Limb (tissue), 2 donors: ENCODE results near the gene C11orf97.
"Not testable (repeated sequence)": the region's sequence is repeated elsewhere in the genome, so short reads cannot be mapped to it uniquely, and the experiment has no call there.

Experiments used
- DNase-seq, 2 donors: peaks; one replicate each; pipeline ENCODE4 v3.0.0-alpha.2; 2016; ENCODE audit errors: extremely low spot score in 2 of 2

The C11orf97 gene, protein sequence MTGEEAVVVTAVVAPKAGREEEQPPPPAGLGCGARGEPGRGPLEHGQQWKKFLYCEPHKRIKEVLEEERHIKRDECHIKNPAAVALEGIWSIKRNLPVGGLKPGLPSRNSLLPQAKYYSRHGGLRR

GRCh38 chr11:94511932-94512781 lies at the start of gene C11orf97:
C11orf97 (plus strand) TSS chr11:94512461; CDS start chr11:94512529, 68 bp downstream.
- DNase-seq: peak; percentile 34 to 76

DNA sequence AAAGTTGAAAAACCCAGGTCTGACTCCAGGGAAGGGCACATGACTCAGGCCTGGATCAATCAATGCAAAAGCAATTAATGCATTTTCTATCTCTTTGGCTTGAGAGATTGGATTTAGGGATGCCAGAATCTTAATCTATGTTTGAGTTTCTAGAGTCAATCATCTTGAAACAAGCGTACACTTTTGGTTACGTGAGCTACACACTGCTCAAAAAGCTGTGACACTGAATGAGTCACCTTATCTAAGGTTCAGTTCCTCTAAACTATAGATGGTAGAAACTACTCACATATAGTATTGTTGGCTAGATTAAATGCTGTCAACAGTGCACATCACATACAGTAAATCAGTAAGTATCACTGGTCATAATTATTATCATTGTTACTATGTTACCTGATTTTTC lies 42.8 kb upstream of the C11orf97 start:
- no peak for DNase-seq

DNA sequence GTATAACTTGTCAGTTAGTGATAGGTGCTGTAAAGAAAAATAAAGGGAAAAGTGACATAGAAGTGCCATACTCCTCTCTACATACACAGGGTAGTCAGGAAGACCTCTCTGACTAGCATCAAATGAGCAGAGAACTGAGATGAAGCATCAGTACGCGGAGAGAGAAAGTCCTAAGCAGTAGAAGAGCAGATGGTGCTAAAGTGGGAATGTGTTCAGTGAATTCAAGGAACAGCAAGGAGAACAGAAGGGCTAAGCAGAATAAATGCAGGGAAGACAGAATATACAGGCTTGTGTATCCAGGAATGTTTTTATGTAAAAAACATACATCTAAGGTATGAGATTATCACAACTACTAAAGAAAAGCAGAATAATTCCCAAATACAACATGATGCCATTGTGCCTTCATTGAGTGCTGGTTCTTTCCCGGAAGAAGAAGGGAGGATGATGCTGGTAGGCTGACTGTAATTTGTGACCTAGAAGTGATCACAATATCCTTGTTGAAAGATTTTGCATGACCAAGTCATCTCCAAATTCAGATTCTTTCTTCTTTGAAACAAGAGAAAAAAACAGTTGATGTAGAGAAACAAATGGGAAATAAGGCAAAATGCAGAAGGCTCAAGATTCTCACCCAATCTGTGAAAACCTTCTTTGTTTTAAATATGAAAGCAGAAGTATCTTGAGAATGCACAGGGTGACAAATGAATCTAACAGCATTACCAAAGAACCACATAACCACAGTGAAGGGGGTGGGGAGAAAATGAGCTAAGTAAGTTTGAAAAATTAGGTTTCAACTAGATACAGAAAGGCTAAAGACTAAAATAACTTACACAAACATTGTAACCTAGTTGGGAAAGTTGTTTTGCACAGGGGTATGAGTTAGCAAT lies 39.1 kb upstream of the C11orf97 start:
- DNase-seq: no peak

DNA sequence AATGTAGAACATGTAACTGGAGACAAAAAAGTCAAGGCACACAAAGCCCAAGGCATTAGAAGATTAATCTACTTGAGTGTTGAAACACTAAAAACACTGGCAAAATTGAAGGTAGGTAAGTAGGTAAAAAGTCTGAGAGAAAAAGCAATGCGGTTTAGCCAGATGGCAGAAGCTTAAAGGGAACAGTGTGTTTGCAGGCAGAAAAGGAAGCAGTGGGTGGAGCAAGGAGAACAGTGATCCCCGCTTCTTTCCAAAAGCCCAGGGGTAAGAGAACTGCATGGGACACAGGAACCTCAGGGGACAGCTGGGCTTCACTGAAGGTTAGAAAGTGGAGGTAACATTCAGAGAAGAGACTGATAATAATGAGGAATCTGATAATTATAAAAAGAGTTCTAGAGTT lies 34.6 kb upstream of the C11orf97 start:
- no peak for DNase-seq

DNA sequence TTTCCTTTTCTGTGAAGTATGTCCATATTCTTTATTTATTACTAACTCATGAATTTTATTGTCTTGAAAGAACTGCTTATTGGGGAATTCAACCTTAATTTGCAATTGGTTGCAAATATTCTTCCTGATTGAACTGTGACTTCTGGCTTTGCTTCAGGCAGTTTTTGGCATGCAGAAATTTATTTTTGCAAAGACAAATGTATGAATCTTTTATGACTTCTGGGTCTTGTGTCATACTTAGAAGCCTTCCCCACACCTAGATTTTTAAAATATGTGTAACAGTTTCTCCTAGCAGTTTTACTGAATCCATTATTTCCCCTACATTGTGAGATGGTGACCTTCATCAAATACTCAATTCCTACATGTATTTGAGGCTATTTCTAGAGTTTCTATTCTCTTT lies 30.9 kb upstream of the C11orf97 start:
- DNase-seq: no peak

GRCh38 chr11:94486068-94486467 lies 26.2 kb upstream of the C11orf97 start:
- DNase-seq: no peak

DNA sequence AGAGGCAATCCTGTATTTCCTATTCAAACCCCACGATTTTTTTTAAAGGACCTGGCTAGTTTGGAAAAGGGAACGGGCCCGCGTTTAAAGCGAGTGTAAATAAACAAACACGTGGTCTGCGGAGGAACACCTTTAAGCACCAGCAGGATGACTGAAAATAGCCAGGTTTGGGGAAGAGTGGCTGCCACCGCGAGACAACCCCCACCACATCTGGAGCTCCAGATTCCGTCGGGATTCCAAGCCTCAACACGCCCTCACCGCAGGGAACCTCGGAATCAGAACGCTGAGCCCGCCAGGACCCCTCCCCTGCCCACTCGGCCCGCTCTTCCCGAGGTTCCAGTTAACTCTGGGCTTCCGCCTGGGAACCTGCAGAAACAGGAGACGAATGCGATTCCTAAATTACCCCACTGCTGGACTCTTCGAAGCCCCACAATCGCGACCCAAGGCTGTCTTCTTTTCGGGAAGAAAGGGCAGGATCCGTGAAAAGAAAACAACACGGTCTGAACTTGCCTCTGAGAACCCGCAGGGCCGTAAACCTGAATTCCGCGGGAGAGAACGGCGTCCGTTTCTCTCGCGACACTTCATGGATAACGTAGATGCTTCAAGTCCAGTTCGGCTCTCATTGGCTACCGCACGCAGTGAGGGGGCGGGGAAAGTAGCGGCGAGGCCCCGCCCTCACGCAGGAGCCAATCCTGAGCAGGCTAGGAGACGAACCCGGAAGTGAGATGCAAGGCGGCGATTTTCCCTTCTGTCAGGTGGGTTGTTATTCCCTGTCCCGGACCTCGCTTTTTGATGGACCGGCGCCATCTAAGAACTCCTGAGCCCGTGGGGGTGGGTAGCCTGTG lies 18.8 kb upstream of the C11orf97 start, which contains the start of the genes ANKRD49 and MRE11:
Gene ANKRD49 (plus strand): TSS at position 704 of the 845 bp plus-strand sequence. CDS start 2,710 bp downstream, outside the sequence.
Gene MRE11 (minus strand): TSS at position 564 of the 845 bp plus-strand sequence. CDS start 1,043 bp downstream, outside the sequence.
- peak; percentile 96 to 98 for DNase-seq

DNA sequence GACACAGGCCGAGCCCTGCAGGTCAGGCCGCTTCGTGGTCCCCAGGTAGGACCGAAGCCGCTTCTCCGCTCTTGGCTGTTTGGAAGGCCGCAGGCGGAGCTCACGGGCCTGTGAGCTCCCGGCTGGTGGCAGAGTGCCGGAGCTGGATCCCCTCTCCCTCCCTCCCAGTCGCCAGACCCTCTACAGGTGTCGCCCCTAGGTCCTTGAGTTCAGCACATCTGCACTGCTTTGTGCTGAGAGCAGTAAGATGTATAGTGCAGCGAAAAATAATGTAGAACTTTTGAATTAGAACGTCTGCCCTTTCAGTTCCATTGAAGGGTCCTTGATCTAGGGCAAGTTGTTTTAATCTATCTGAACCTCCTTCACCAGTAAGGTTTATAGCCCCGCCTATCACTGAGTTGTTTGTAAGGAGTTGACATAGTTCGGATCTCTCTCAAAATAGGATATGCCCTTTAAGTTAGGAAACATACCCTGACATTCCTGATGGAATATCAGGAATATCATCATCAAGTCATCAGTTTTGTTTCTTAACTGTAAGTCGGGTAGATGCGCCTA lies 18.1 kb upstream of the C11orf97 start:
- DNase-seq: no peak

GRCh38 chr11:94500181-94500580 lies 12.1 kb upstream of the C11orf97 start:
- no peak for DNase-seq

DNA sequence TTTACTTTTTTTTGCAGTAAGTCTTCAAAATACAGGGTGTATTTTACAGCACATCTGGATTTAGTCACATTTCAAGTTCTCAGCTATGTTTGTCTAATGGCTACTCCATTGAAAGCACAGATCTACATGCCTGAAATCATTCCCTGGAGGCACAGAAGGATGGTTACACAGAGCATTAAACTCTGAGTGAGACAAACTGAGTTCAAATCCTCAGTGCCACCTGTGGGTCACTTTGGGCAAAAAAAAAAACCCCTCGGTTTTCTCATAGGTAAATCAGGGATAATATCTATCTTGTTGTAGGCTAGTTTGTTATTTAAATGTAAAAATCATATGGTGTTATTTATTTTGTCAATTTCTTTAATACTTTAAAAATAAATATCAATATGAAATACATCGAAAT lies 10.7 kb upstream of the C11orf97 start:
- no peak for DNase-seq

- peak in 1 of 2 donors; percentile 40 for DNase-seq
Observed at GRCh38 chr11:94504689-94505293, 7.5 kb upstream of the C11orf97 start.

GRCh38 chr11:94506513-94506912 lies 5.7 kb upstream of the C11orf97 start:
- not testable (repeated sequence) for DNase-seq

DNA sequence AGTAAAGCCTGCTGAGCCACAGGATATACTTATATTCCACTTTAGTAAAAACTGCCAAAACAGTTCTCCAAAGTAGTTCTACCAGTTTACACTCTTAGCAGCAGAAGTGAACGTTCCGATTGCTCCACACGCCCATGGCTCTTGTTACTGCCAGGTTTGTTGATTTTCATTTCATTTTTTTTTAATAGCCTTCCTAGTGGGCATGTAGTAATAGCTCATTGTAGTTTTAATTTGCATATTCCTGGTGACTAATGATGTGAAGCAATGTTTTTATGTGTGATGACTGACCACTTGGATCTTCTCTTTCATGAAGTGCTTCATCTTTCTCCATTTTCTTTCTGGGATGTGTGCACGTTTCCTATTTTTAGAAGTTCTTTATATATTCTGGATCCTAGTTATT lies 4.8 kb upstream of the C11orf97 start:
- DNase-seq: no peak

- DNase-seq: no peak
Observed at GRCh38 chr11:94513091-94513490, 830 bp downstream of the C11orf97 start.

- no peak for DNase-seq
Observed at GRCh38 chr11:94515398-94515797, 3.1 kb downstream of the C11orf97 start.

DNA sequence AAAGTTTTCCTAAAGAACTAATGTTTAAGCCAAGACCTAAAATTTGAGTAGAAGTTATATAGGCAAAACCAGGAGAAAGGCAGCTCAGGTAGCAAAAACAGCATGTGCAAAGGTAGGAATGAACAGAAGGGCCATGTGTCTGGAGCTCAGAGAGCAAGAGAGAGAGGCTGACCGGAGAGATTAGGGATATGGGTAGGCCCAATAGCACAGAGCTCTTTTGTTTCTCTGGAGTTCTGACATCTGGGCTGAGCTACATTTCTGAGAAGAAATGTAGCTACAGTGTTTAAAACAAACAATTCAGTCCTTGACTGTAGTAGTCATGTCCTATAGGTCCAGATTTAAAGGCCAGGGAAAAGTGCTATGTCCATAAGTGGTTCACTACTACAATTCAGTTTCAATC lies 4.5 kb downstream of the C11orf97 start:
- no peak for DNase-seq

DNA sequence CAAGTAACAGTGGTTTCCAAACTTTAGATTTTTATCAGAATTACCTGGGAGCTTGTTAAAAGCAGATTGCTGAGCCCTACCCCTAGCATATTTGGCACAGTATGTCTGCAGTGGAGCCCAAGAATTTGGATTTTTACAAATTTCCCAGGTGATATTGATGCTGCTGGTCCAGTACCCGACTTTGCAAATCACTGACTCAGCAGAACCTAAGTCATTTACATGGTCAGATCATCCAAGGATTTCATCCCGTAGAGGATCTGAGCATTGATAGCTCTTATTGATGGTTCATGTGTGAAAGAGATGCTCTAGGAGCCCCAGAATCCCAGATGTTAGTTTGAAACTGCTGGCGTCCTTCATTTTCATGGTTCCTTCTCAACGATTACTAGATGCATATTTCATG lies 6.0 kb downstream of the C11orf97 start:
- no peak for DNase-seq

DNA sequence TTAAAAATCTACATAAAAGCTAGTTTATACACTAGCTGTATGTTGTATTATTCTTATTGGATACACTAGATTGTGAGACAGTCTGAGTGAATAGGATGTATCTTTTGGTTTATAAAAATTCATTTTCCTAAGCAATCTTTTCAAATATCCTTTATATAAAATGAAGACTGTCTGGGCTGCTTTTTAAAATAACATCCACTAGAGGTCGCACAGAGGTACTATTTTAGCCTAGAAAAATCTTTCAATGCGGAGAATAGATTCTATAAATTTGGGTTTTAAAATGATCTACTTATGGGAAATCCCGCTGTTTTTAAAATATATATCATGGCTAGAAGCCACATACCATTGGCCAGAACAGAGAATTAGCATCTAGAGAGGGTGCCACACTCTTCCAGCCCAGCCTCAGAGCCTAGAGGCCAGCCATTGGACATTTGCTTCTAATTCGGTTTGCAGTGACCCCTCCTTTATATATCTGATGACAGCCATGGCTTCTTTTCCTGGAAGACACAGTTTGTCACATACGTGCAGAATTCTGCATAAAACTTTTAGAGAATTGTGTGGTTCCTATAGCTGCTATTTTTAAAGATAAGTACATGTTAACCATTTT lies 7.3 kb downstream of the C11orf97 start:
- DNase-seq: peak in 1 of 2 donors; percentile 74

GRCh38 chr11:94521684-94522083 lies 9.4 kb downstream of the C11orf97 start:
- no peak for DNase-seq

GRCh38 chr11:94524341-94524740 lies 12.1 kb downstream of the C11orf97 start:
- DNase-seq: no peak
